Suppressor macrophage treated with lipopolysaccharide for 1 hour (primary cell): ENCODE measurements around the gene KLHL35.
A peak's percentile ranks its signal among the peaks of the same experiment; 100 is the strongest.

Experiments used
- DNase-seq, 3 donors: peaks; one replicate each; pipeline ENCODE4 v3.0.0-alpha.2; 2020 to 2022

Gene KLHL35

GRCh38 chr11:75432911-75433321 lies at the start of gene KLHL35:
KLHL35 (minus strand) TSS chr11:75433203; CDS start chr11:75430629, 2,574 bp downstream.
- no peak for DNase-seq

GRCh38 chr11:75481922-75482606 lies 49.1 kb upstream of the KLHL35 start:
- peak; percentile 74 to 84 (median 84) for DNase-seq

GRCh38 chr11:75481223-75481921 lies 48.4 kb upstream of the KLHL35 start:
- peak in 2 of 3 donors; percentile 19 to 51 for DNase-seq

DNA sequence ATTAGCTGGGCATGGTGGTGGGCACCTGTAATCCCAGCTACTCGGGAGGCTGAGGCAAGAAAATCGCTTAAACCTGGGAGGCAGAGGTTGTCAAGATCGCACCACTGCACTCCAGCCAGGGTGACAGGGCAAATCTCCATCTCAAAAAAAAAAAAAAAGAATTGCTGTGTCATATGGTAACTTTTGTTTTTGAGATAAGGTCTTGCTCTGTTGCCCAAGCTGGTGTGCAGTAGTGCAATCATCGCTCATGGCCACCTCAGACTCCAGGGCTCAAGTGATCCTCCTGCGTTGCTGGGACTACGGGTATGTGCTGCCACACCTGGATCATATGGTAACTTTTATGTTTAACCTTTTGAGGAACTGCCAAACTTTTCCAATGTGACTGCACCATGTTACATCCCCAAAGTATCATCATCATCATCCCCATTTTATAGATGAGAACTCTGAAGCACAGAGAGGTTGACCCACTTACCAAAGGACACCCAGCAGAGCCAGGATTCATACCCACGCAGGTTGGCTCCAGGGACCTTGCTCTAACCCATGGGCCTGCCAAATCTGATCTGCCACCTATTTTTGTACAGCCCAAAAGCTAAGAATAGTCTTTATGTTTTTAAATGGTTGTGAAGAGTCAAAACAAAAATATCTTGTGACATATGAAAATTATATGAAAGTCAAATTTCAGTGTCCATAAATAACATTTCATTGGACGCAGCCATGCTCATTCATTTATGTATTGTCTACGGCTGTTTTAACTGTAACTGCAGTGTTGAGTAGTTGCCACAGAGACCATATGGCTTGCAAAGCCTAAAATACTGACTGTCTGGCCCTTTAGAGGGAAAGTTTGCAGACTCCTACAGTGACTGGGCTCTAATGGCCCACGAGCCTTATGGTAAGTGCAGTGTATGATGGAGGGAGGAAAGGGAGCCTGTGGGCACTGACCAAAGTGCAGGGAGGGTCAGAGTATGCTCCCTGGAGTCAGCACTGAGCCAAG lies 47.5 kb upstream of the KLHL35 start:
- DNase-seq, result peak in 1 of 3 donors; percentile 61

GRCh38 chr11:75479597-75480145 lies 46.7 kb upstream of the KLHL35 start:
- no peak for DNase-seq

DNA sequence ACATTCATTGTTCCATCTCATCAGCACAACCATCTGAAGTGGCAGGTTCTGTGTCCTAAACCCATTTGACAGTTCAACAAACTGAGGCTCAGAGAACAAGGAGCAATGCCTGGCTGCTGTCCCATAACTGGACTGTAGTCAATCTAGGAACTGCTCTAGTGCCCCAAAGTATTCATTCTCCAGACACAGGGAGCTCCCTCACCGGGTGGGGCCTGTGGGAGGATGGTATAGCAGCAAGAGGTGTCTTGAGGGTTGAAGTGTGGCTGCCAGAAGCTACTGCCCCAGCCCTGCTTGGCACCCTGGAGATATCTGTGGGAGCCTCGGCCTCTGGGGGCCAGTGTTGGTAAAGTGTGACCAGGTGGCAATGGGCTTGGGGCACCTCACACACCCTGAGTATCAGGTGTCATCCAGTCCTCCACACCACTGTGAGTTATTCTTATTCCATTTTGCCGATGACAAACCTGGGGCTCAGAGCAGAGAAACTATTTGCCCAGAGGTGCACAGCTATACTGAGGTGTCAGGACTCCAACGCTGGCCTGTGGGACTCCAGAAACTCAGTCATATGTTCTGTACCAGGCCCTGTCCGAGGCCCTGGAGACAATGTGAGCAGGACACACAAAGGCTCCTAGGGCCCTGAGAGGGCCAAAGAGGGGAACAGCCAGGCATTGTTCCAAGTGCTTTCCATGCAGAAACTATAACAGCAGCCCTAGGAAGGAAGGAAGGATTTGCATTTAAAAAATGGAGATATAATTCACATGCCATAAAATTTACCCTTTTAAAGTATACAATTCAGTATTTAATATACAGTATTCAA lies 46.0 kb upstream of the KLHL35 start:
- DNase-seq, result no peak

DNA sequence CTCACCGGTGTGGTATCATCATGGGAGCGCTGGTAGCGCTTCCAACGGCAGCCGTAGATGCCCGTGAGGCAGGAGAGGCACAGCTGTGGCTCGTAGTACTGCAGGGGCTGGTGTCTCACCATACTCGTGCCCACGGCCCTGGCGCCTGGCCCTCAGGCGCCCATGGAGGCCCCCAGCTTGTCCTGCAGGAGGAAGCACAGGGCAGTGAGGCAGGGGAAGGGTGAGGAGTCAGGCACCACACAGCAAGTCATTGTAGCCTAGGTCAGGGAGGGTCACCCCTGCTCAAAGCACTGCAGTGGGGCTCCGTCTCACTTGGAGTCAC lies 44.6 kb upstream of the KLHL35 start:
- no peak for DNase-seq

DNA sequence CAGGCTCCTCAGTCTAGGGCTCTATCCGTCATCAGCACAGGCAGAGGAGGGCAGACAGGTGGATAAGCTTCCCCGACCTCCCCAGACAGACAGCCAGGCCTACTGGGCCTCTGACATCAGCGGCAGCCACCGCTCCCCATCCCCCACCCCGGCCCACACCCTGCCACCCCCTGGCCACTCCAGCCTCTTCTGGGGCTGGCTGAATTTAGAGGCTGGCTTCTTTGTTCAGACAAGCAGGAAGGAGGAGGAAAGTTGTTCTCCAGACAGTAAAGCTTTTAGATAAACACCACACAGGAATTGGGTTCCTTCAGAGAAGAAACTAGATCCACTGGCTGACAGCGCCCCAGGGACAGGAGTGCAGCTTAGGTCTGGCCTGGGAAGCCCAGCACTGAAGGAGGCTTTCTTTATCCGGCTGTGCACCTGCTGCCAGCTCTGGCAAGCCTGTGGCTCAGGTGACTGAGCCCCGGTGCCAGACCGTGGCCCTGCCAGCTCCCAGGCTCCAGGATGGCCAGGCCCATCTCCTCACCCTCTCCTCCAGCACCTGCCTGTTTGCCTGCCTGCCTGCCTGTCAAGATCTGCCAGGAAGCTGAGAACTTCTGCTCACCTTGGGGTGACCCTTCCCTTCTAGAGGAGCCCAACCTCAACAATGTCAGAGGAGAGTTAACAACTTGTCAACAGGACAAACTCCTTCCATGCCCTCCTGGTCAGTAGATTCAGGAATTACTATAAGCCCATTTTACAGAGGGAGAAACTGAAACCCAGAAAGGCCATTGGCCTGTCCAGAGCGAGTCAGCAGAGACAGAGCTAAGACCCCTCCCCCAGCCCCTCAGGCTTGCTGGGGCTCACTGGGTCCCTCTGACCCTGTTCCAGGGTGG lies 44.0 kb upstream of the KLHL35 start:
- DNase-seq, result no peak

DNA sequence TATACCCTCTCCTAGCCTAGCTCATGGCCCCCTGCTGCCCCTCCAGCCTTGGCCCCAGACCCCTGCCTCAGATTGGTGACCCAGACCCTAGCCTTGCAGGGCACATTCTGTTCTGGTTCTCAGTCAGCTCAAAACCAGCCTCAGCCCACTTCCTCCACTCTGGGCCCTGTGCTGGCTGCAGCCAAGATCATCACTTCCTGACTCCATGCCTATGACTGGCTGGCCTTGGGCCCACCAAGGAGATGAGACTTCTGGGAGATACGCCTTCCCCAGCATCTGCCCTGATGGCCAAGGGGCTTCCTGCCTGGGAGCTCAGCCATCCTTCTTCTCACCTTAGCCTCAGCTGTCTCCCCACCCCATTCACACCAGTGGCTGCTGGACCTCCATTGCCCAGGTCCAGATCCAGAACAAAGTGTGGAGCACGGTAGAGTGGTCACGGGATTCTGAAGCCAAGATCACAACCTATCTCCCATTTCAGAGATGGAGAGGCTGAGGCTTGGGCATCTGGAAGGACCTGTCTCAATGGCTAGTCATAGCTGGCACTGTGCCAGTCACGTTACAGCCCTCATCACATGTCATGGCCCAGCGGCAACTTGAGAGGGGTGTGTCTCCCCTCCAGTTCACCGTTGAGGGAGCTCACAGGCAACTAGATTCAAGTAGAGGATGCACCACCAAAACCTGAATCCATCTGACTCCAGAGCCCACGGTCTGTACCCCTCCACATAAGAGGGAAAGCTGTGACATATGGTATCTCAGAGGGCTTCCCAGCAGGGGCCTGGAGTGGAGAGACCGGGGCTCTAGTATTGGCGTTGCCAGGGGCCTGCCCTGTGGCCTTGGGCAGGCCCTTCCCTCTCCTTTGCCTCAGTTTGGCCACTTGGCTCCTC lies 43.0 kb upstream of the KLHL35 start:
- DNase-seq, result peak; percentile 27 to 47 (median 43)

- peak; percentile 26 to 53 (median 31) for DNase-seq
Measured at GRCh38 chr11:75474878-75475766, 42.1 kb upstream of the KLHL35 start.

GRCh38 chr11:75474240-75474639 lies 41.2 kb upstream of the KLHL35 start:
- peak; percentile 42 to 57 (median 45) for DNase-seq

- no peak for DNase-seq
Measured at GRCh38 chr11:75473684-75474083, 40.7 kb upstream of the KLHL35 start.

DNA sequence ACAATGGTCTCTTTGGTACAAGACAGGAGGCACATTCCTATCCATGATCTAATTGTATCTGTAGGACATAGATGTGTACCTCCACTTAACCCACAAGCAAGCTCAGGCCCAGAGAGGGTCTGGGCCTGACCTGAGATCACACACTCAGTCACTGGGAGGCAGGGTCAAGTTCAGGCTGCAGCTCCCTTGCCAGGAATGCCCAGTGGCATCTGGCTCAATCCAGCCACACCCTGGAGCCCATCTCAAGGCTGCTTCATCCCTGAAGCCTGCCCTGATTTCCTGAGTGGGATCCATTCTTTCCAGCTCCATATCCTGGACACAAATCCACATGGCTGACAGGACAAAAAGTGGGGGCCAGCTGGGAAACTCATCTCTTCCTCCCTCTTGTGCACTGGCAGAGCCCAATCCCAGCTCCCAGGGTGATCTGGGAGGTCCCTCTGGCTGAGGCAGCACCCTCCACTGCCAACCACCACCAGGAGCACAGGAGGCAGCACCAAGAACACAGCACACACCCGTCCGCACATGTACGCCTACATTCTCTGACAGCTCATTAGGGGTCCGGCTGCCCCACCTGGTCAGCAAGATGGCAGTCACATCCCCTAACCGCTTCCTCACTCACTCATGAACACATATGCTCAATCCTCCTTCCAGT lies 39.2 kb upstream of the KLHL35 start:
- no peak for DNase-seq

GRCh38 chr11:75471176-75471973 lies 38.4 kb upstream of the KLHL35 start:
- no peak for DNase-seq

DNA sequence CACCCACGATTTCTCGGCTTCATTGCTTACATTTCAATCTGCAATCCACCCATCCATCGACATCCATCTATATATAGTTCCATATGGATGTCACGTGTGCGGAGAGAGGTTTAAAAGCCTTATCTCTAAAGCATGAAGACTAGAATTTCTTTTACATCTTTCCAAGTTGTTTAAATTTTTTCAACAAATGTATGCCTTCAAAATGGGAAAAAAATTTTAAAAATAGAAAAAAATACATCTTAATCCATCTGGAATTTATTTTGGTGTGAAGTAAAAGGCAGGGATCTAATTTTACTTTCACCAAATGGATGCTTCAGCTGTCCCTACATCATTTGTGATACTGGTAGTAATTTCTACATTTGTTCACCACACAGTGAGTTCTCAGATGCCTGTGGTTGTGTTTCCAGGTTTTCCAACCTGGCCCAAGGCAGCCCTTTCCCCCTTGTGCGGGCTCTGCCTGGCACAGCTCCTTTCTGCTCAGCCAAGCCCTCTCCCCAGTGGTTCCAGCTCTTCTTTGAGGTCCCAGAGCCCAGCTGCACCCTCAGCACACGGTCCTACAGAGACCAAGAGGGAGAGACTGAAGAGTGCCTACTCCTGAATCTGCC lies 37.6 kb upstream of the KLHL35 start:
- DNase-seq, result no peak

DNA sequence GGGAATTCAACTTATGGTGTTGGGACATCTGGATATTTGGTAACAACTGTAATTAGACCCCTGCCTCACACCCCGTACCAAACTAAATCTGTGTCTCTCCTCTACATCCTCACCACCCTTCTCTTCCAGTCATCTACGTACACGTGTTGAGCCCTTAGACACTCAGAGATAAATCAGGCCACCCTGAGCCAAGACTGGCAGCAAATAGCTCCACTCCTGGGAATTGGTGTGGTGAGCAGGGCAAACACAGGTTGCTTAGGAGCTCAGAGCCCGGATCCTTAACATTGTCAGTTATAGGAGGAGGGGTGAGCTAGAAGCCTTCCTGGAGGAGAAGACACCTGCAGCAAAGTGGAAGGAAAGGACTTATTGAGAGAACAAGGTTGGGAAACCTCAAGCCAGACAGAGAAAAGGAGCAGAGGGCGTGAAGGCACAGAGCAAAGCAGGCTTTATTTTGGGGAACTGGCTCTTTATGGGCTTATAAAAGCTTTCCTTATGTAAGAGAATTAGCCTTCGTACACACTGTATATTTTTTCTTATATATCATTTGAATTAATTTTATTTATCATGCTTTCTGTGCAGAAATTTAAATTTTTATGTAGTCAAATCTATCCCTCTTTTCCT lies 36.9 kb upstream of the KLHL35 start:
- no peak for DNase-seq
